Stimulated activated CD4-positive, alpha-beta T cell treated with anti-CD3 and anti-CD28 coated beads, Interleukin-12 subunit alpha, Interleukin-12 subunit beta, amount 100 ng/mL, for 24 hours (primary cell): ENCODE data around the gene MIPOL1.
"Not testable (repeated sequence)": the region's sequence is repeated elsewhere in the genome, so short reads cannot be mapped to it uniquely, and the experiment has no call there.

ENCODE experiments used
- DNase-seq, 2 experiments: peaks; one replicate each; pipeline ENCODE4 v3.0.0-alpha.2; 2020; ENCODE audit warnings: low read depth in 2 of 2

The MIPOL1 gene

GRCh38 chr14:37462426-37462825, 264.7 kb downstream of the MIPOL1 start:
- not testable (repeated sequence) for DNase-seq

GRCh38 chr14:37464192-37464858, 266.6 kb downstream of the MIPOL1 start:
- no peak for DNase-seq

GRCh38 chr14:37466003-37466622, 268.4 kb downstream of the MIPOL1 start:
- no peak for DNase-seq

GRCh38 chr14:37466623-37467088, 268.9 kb downstream of the MIPOL1 start:
- DNase-seq, result no peak

GRCh38 chr14:37469650-37470049, 271.9 kb downstream of the MIPOL1 start:
- no peak for DNase-seq

- no peak for DNase-seq
These were observed 272.5 kb downstream of the MIPOL1 start for GRCh38 chr14:37470251-37470650.

GRCh38 chr14:37472906-37473305, 275.2 kb downstream of the MIPOL1 start:
- DNase-seq, result no peak

- DNase-seq, result no peak
These were observed 276.5 kb downstream of the MIPOL1 start for GRCh38 chr14:37474191-37474590.

- DNase-seq, result no peak
These were observed 282.9 kb downstream of the MIPOL1 start for GRCh38 chr14:37480446-37481290.

- no peak for DNase-seq
These were observed 284.7 kb downstream of the MIPOL1 start for GRCh38 chr14:37482428-37482827.

- DNase-seq, result no peak
These were observed 285.9 kb downstream of the MIPOL1 start for GRCh38 chr14:37483672-37484071.

- DNase-seq, result no peak
These were observed 292.9 kb downstream of the MIPOL1 start for GRCh38 chr14:37490607-37491006.

- DNase-seq, result no peak
These were observed 293.3 kb downstream of the MIPOL1 start for GRCh38 chr14:37491076-37491475.

- DNase-seq, result no peak
These were observed 295.9 kb downstream of the MIPOL1 start for GRCh38 chr14:37493606-37494005.

- no peak for DNase-seq
These were observed 299.7 kb downstream of the MIPOL1 start for GRCh38 chr14:37497422-37497821.

GRCh38 chr14:37501877-37502276, 304.1 kb downstream of the MIPOL1 start:
- DNase-seq, result no peak

- no peak for DNase-seq
These were observed 310.8 kb downstream of the MIPOL1 start for GRCh38 chr14:37508503-37508902.

GRCh38 chr14:37512173-37512572, 314.4 kb downstream of the MIPOL1 start:
- DNase-seq, result no peak

- no peak for DNase-seq
These were observed 318.0 kb downstream of the MIPOL1 start for GRCh38 chr14:37515771-37516170.

- no peak for DNase-seq
These were observed 329.3 kb downstream of the MIPOL1 start for GRCh38 chr14:37526994-37527393.

GRCh38 chr14:37539992-37540391, 342.3 kb downstream of the MIPOL1 start:
- no peak for DNase-seq

- no peak for DNase-seq
These were observed 346.7 kb downstream of the MIPOL1 start for GRCh38 chr14:37544407-37544806.

GRCh38 chr14:37545174-37545573, 347.4 kb downstream of the MIPOL1 start:
- DNase-seq, result no peak
